H1 (cell line): ENCODE data around the gene KRTAP10-3. TPM values are rescaled to one million over a fixed set of nuclear protein-coding genes. Genes with fewer than 3 reads are reported as not detected.

Experiments
- CTCF ChIA-PET: fragments of 300-600 bp; sonication (Branson Sonifier 250); formaldehyde crosslinking; loops from one replicate; lab custom pipeline; 2021; ENCODE audit not compliant: partially characterized antibody; lab: Charles Lee
- POLR2A ChIA-PET: fragments of 300-600 bp; sonication (Branson Sonifier 250); formaldehyde crosslinking; loops from one replicate; lab custom pipeline; 2021; ENCODE audit warnings: inconsistent platforms; ENCODE audit not compliant: partially characterized antibody; lab: Charles Lee
- DNase-seq, 2 experiments: peaks; one replicate each; pipeline versions ENCODE4 v3.0.0 to v3.0.0-alpha.2; 2010 to 2022; ENCODE audit warnings: low spot score in 2 of 2, low read depth in 1 of 2, mixed read lengths in 1 of 2
- FAIRE-seq: peaks from 2 replicates; lab custom pipeline; 2011; peaks lifted over from hg19 to GRCh38; lab: Jason Lieb, UNC
- H2AFZ ChIP-seq: 2 replicates; pipeline ENCODE4 v1.8.1; 2012; ENCODE audit warnings: low read length, inconsistent platforms
- H2AK5ac ChIP-seq: 2 replicates; pipeline ENCODE4 v1.6.1; 2013; ENCODE audit warnings: low read depth, low read length
- H2BK120ac ChIP-seq: replicated peaks from 2 replicates; pipeline ENCODE3; 2013; ENCODE audit warnings: low read depth, low read length, inconsistent platforms
- H2BK12ac ChIP-seq: 2 replicates; pipeline ENCODE4 v1.6.1; 2013; ENCODE audit warnings: low read depth, low read length
- H2BK15ac ChIP-seq: 2 replicates; pipeline ENCODE4 v1.6.1; 2013; ENCODE audit warnings: low read length
- H2BK20ac ChIP-seq: 2 replicates; pipeline ENCODE4 v1.6.1; 2013; ENCODE audit warnings: low read length
- H2BK5ac ChIP-seq: 2 replicates; pipeline ENCODE4 v1.6.1; 2013; ENCODE audit warnings: low read depth, low read length
- H3K14ac ChIP-seq: 2 replicates; pipeline ENCODE4 v1.6.1; 2013; ENCODE audit warnings: inconsistent platforms; ENCODE audit not compliant: insufficient read length
- H3K18ac ChIP-seq: 2 replicates; pipeline ENCODE4 v1.6.1; 2013; ENCODE audit warnings: low read length; ENCODE audit errors: extremely low read depth
- H3K23ac ChIP-seq: 2 replicates; pipeline ENCODE4 v1.6.1; 2013; ENCODE audit warnings: inconsistent platforms; ENCODE audit not compliant: insufficient read length
- H3K23me2 ChIP-seq: 2 replicates; pipeline ENCODE4 v1.6.1; 2013; ENCODE audit warnings: low read depth, low read length
- H3K27ac ChIP-seq: 2 replicates; pipeline ENCODE4 v1.6.1; 2011; ENCODE audit warnings: low read depth, low read length, inconsistent platforms
- H3K27me3 ChIP-seq, 4 experiments: replicated peaks in 1 of 4; 1 replicate in 1 of 4; 2 replicates in 3 of 4; pipeline versions ENCODE4 v1.6.1 to v1.8.1; 2011 to 2013; ENCODE audit warnings: low read length in 3 of 4, mild to moderate bottlenecking in 3 of 4, inconsistent platforms in 2 of 4, mixed read lengths in 2 of 4, moderate library complexity in 1 of 4; ENCODE audit not compliant: control insufficient read depth in 3 of 4, insufficient read depth in 3 of 4; ENCODE audit errors: extremely low read depth in 1 of 4
- H3K36me3 ChIP-seq, 4 experiments: 2 replicates each; pipeline versions ENCODE4 v1.6.1 to v1.8.1; 2011 to 2013; ENCODE audit warnings: mild to moderate bottlenecking in 4 of 4, low read length in 3 of 4, moderate library complexity in 2 of 4, control low read depth in 1 of 4, inconsistent platforms in 1 of 4; ENCODE audit not compliant: insufficient read depth in 4 of 4, control insufficient read depth in 2 of 4
- H3K4ac ChIP-seq: replicated peaks from 2 replicates; pipeline ENCODE3; 2013; ENCODE audit warnings: low read length, low read depth, mixed read lengths, inconsistent platforms; ENCODE audit not compliant: insufficient read length
- H3K4me1 ChIP-seq, 4 experiments: replicated peaks in 1 of 4; 1 replicate in 1 of 4; 2 replicates in 3 of 4; pipeline versions ENCODE4 v1.6.1 to v1.8.1; 2011 to 2013; ENCODE audit warnings: low read length in 3 of 4, inconsistent platforms in 2 of 4, mixed read lengths in 1 of 4; ENCODE audit not compliant: insufficient read depth in 4 of 4, control insufficient read depth in 3 of 4
- H3K4me2 ChIP-seq, 2 experiments: 2 replicates each; pipeline versions ENCODE4 v1.6.1 to v1.8.1; 2011 to 2013; ENCODE audit warnings: low read depth in 2 of 2, low read length in 2 of 2, control low read depth in 1 of 2, inconsistent platforms in 1 of 2, mild to moderate bottlenecking in 1 of 2; ENCODE audit not compliant: insufficient read depth in 1 of 2
- H3K4me3 ChIP-seq, 4 experiments: fragments of 200-600, 300-600 bp in 1 of 4; sonication (generic), shearing (Covaris generic), sonication (Bioruptor Twin) in 1 of 4; 2 replicates each; pipeline versions ENCODE4 v1.5.1 to v1.8.1; 2011 to 2016; ENCODE audit warnings: low read length in 4 of 4, low read depth in 3 of 4, control low read depth in 2 of 4, inconsistent platforms in 2 of 4, mild to moderate bottlenecking in 2 of 4, mixed read lengths in 1 of 4, moderate library complexity in 1 of 4; ENCODE audit not compliant: insufficient read depth in 2 of 4; ENCODE audit errors: extremely low read depth in 1 of 4
- H3K56ac ChIP-seq: replicated peaks from 2 replicates; pipeline ENCODE3; 2013; ENCODE audit warnings: low read depth, mild to moderate bottlenecking, mixed read lengths, low read length, inconsistent platforms; ENCODE audit not compliant: insufficient read length
- H3K79me1 ChIP-seq: 2 replicates; pipeline ENCODE4 v1.6.1; 2013; ENCODE audit warnings: low read depth, low read length, control low read depth
- H3K79me2 ChIP-seq, 2 experiments: 2 replicates each; pipeline versions ENCODE4 v1.6.1 to v1.8.1; 2012 to 2013; ENCODE audit warnings: low read length in 2 of 2, mild to moderate bottlenecking in 2 of 2, inconsistent platforms in 1 of 2; ENCODE audit not compliant: insufficient read depth in 2 of 2, control insufficient read depth in 1 of 2
- H3K9ac ChIP-seq, 4 experiments: replicated peaks in 1 of 4; 1 replicate in 1 of 4; 2 replicates in 3 of 4; pipeline versions ENCODE4 v1.6.1 to v1.8.1; 2011 to 2013; ENCODE audit warnings: low read depth in 3 of 4, low read length in 3 of 4, control low read depth in 2 of 4, mild to moderate bottlenecking in 2 of 4, moderate library complexity in 2 of 4, inconsistent platforms in 1 of 4; ENCODE audit errors: extremely low read depth in 1 of 4
- H3K9me3 ChIP-seq, 2 experiments: 2 replicates each; pipeline versions ENCODE4 v1.6.1 to v1.8.1; 2012 to 2013; ENCODE audit warnings: mild to moderate bottlenecking in 2 of 2, moderate library complexity in 2 of 2, control low read depth in 1 of 2, inconsistent platforms in 1 of 2, low read depth in 1 of 2, low read length in 1 of 2, mixed read lengths in 1 of 2; ENCODE audit not compliant: insufficient read depth in 2 of 2
- H4K20me1 ChIP-seq, 2 experiments: replicated peaks in 1 of 2; 2 replicates each; pipeline versions ENCODE3 to v1.8.1; 2011 to 2013; ENCODE audit warnings: inconsistent platforms in 2 of 2, low read length in 2 of 2, mild to moderate bottlenecking in 1 of 2; ENCODE audit not compliant: insufficient read depth in 2 of 2, control insufficient read depth in 1 of 2
- H4K5ac ChIP-seq: 2 replicates; pipeline ENCODE4 v1.6.1; 2013; ENCODE audit warnings: low read length, low read depth, mixed read lengths, inconsistent platforms; ENCODE audit not compliant: insufficient read length
- H4K8ac ChIP-seq: 2 replicates; pipeline ENCODE4 v1.8.0; 2013; ENCODE audit warnings: mild to moderate bottlenecking, moderate library complexity, low read length, inconsistent platforms; ENCODE audit not compliant: insufficient read depth; ENCODE audit errors: extremely low read depth
- H4K91ac ChIP-seq: replicated peaks from 2 replicates; pipeline ENCODE3; 2013; ENCODE audit warnings: low read length, mixed read lengths, inconsistent platforms; ENCODE audit not compliant: insufficient read length
- CHD1 ChIP-seq: IDR thresholded peaks from 2 replicates; pipeline ENCODE4 v1.6.1; 2012; ENCODE audit warnings: low read depth, low read length, improper control_type of control experiment
- EP300 ChIP-seq, 2 experiments: IDR thresholded peaks; 1 replicate in 1 of 2; 2 replicates in 1 of 2; pipeline ENCODE4 v1.6.1; 2011 to 2012; ENCODE audit warnings: low read depth in 2 of 2, low read length in 2 of 2, mild to moderate bottlenecking in 2 of 2, borderline replicate concordance in 1 of 2, inconsistent platforms in 1 of 2, moderate library complexity in 1 of 2
- GTF2F1 ChIP-seq: IDR thresholded peaks from 2 replicates; pipeline ENCODE4 v1.6.1; 2012; ENCODE audit warnings: low read depth, low read length, improper control_type of control experiment, borderline replicate concordance
- JUN ChIP-seq: IDR thresholded peaks from 2 replicates; pipeline ENCODE4 v1.6.1; 2011; ENCODE audit warnings: low read depth, mild to moderate bottlenecking, improper control_type of control experiment, low read length
- JUND ChIP-seq: IDR thresholded peaks from 2 replicates; pipeline ENCODE4 v1.6.1; 2011; ENCODE audit warnings: mild to moderate bottlenecking, improper control_type of control experiment, low read length
- KDM1A ChIP-seq: fragments of 200-600, 300-600 bp; sonication (generic); IDR thresholded peaks from 2 replicates; pipeline ENCODE4 v1.7.1; 2016; ENCODE audit warnings: mild to moderate bottlenecking, low read length, borderline replicate concordance
- KDM5A ChIP-seq: fragments of 200-600 bp; IDR thresholded peaks from 2 replicates; pipeline ENCODE4 v1.7.1; 2012; ENCODE audit warnings: mild to moderate bottlenecking, low read length, inconsistent platforms, mixed read lengths
- MAFK ChIP-seq: IDR thresholded peaks from 2 replicates; pipeline ENCODE4 v1.6.1; 2012; ENCODE audit warnings: low read depth, mild to moderate bottlenecking, improper control_type of control experiment, low read length
- RAD21 ChIP-seq, 2 experiments: IDR thresholded peaks in 1 of 2; conservative IDR thresholded peaks in 1 of 2; 2 replicates each; pipeline ENCODE4 v1.6.1; 2011; ENCODE audit warnings: low read depth in 2 of 2, low read length in 2 of 2, improper control_type of control experiment in 1 of 2, inconsistent platforms in 1 of 2, mild to moderate bottlenecking in 1 of 2, moderate library complexity in 1 of 2
- SAP30 ChIP-seq: fragments of 300-600 bp; sonication (generic); IDR thresholded peaks from 2 replicates; pipeline ENCODE4 v1.7.1; 2012; ENCODE audit warnings: low read length, moderate library complexity, mild to moderate bottlenecking, inconsistent platforms; ENCODE audit not compliant: insufficient read depth, insufficient replicate concordance
- SP2 ChIP-seq: IDR thresholded peaks from 2 replicates; pipeline ENCODE4 v1.6.1; 2012; ENCODE audit warnings: mild to moderate bottlenecking, low read length, inconsistent platforms
- SP4 ChIP-seq: IDR thresholded peaks from 2 replicates; pipeline ENCODE4 v1.6.1; 2012; ENCODE audit warnings: low read length, inconsistent platforms
- SRF ChIP-seq: IDR thresholded peaks from 2 replicates; pipeline ENCODE4 v1.6.1; 2011; ENCODE audit warnings: mild to moderate bottlenecking, low read depth, low read length, moderate library complexity
- WGBS, 2 experiments: shearing (Covaris generic) in 1 of 2; methylation state at CpG; one replicate each; pipeline versions ENCODE4 v1.1.6 to v1.1.7; 2013 to 2015; ENCODE audit warnings: low lambda C conversion rate in 2 of 2, mixed read lengths in 2 of 2, inconsistent platforms in 1 of 2, low coverage in 1 of 2, missing lambda C conversion rate in 1 of 2; ENCODE audit not compliant: insufficient replicate concordance in 2 of 2, insufficient coverage in 1 of 2, insufficient read length in 1 of 2; ENCODE audit errors: extremely low coverage in 1 of 2, missing lambda C conversion rate in 1 of 2; 5-methylcytosine and 5-hydroxymethylcytosine counted together
- polyA plus RNA-seq, 7 experiments: library from polyadenylated mRNA; depleted of rRNA in 3 of 7; stranded (reverse) in 5 of 7; unstranded in 2 of 7; fragments of >200 nt in 5 of 7; fragments of 200-250 nt in 2 of 7; gene quantifications; 1 replicate in 5 of 7; 2 replicates in 1 of 7; 4 replicates in 1 of 7; pipeline versions ENCODE4 v1.2.1 to v1.2.3, GENCODE V29; 2011 to 2013; ENCODE audit warnings: missing spikeins in 2 of 7, mixed read lengths in 2 of 7
- total RNA-seq: library from RNA; stranded (reverse); fragmentation: NEBNext Ultra II Directional; extraction: Animal tissue kit (Norgen Biotek cat#: 25700); gene quantifications from 2 replicates; pipeline ENCODE4 v1.2.1, GENCODE V29; 2021

The KRTAP10-3 gene
- total and polyA plus RNA-seq, 2 of the 8 experiments (the other 6 are each of a cell fraction or from before 2014, with no cell fraction given) = not detected

DNA sequence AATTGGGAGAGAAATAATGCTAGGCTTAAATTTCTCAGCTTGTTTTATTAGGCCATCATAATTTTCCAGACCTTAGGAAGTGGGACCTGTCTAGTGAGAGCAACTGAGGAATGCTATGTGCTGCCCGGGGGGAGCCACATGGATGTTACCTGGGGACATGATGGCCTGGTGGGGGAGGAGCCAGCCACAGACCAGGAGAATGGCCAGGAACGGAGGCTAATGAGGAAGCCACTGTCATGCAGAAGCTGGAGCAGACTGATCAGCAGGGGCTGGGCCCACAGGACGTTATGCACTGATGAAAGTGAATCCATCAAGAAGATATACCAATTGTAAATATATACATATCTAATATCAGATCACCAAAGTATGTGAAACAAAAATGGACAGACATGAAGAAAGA is 14.0 kb downstream of the KRTAP10-3 start:
- Histone ChIP-seq H3K9ac (no peak overlapping the region), H3K9me3 (peaks cover 3 to 4% of the 10 kb centered on the region in 2 experiments; a peak in 1 of 4 replicates), H2BK5ac (no peak overlapping the region), H2AK5ac (no peak overlapping the region), H2BK12ac (no peak overlapping the region), H3K56ac (no peak overlapping the region), H2BK15ac (no peak overlapping the region), H4K5ac (no peak overlapping the region), H2BK120ac (no peak overlapping the region), H2BK20ac (no peak overlapping the region), H3K4me2 (no peak overlapping the region), H3K14ac (no peak overlapping the region), H4K20me1 (no peaks in the 10 kb centered on the region), H2AFZ (no peak overlapping the region), H3K27me3 (no peaks in the 10 kb centered on the region), H3K18ac (no peak overlapping the region), H3K23me2 (no peaks in the 10 kb centered on the region), H3K27ac (no peak overlapping the region), H3K36me3 (no peaks in the 10 kb centered on the region), H3K4ac (no peak overlapping the region), H3K4me3 (no peak overlapping the region), H3K4me1 (peaks cover 6 to 21% (median 9%) of the 10 kb centered on the region in 4 experiments), H3K79me1 (no peaks in the 10 kb centered on the region), H3K79me2 (no peaks in the 10 kb centered on the region), H4K91ac (no peak overlapping the region), H3K23ac (no peak overlapping the region), H4K8ac (no peak overlapping the region)
- DNase-seq (no peak), FAIRE-seq (no peak)
- 64% methylated on average over 3 of the region's 3 CpGs; no CpG with 5 or more reads in 1 of the 2 experiments for WGBS, 2 experiments
- ChIA-PET POLR2A (interaction anchor here (0.9 kb wide), 1 partner anchor 328 kb away, joined by 3 read pairs; no protein-coding TSS in a partner anchor), CTCF (interaction anchor here (0.7 kb wide), 1 partner anchor 373 kb away, joined by 5 read pairs; no protein-coding TSS in a partner anchor)
- TF ChIP-seq SP4 (no peak), JUN (no peak), SAP30 (no peak), RAD21 (IDR thresholded peaks at IDR 0.05 in 1 of 2, conservative IDR thresholded peaks at IDR 0.05 in 1 of 2; ENCODE audit: low read depth in 2 of 2, low read length in 2 of 2) (no peak), JUND (no peak), KDM1A (no peak), GTF2F1 (no peak), MAFK (no peak), SRF (no peak), CHD1 (no peak), EP300 (IDR thresholded peaks at IDR 0.05; ENCODE audit: borderline replicate concordance in 1 of 2, low read depth in 2 of 2, low read length in 2 of 2) (no peak), KDM5A (no peak), SP2 (no peak)
